H9 (cell line): Measurements from ENCODE around the gene CCDC88C. TPM values are rescaled to one million over a fixed set of nuclear protein-coding genes. Genes with fewer than 3 reads are reported as not detected.

Experiments used
- DNase-seq: peaks from one replicate; pipeline ENCODE4 v3.0.0-alpha.2; 2017
- H2AFZ ChIP-seq: one replicate; pipeline ENCODE4 v1.6.1; 2013; ENCODE audit warnings: mild to moderate bottlenecking, low read length, control low read depth, moderate library complexity
- H2AK5ac ChIP-seq: 2 replicates; pipeline ENCODE4 v1.6.1; 2013; ENCODE audit warnings: low read length, control low read depth, mixed read lengths; ENCODE audit not compliant: insufficient read length
- H2BK120ac ChIP-seq: one replicate; pipeline ENCODE4 v1.6.1; 2013; ENCODE audit warnings: low read depth, mild to moderate bottlenecking, low read length, control low read depth, inconsistent platforms; ENCODE audit not compliant: poor library complexity, severe bottlenecking
- H2BK12ac ChIP-seq: 2 replicates; pipeline ENCODE4 v1.6.1; 2013; ENCODE audit warnings: low read length, control low read depth, mixed read lengths, low read depth; ENCODE audit not compliant: insufficient read length
- H2BK15ac ChIP-seq: 2 replicates; pipeline ENCODE4 v1.6.1; 2013; ENCODE audit warnings: low read depth, low read length, control low read depth
- H2BK20ac ChIP-seq: one replicate; pipeline ENCODE4 v1.6.1; 2013; ENCODE audit warnings: low read depth, mild to moderate bottlenecking, low read length, control low read depth, inconsistent platforms; ENCODE audit not compliant: poor library complexity, severe bottlenecking
- H2BK5ac ChIP-seq: 2 replicates; pipeline ENCODE4 v1.6.1; 2013; ENCODE audit warnings: low read length, control low read depth, mixed read lengths; ENCODE audit not compliant: insufficient read length
- H3K14ac ChIP-seq: 2 replicates; pipeline ENCODE4 v1.6.1; 2013; ENCODE audit warnings: low read length, control low read depth; ENCODE audit not compliant: insufficient read depth
- H3K18ac ChIP-seq: 2 replicates; pipeline ENCODE4 v1.6.1; 2013; ENCODE audit warnings: low read depth, mild to moderate bottlenecking, mixed read lengths, low read length, control low read depth; ENCODE audit not compliant: insufficient read length
- H3K23ac ChIP-seq: 2 replicates; pipeline ENCODE4 v1.6.1; 2013; ENCODE audit warnings: low read length, control low read depth, mixed read lengths, low read depth; ENCODE audit not compliant: insufficient read length
- H3K23me2 ChIP-seq: 2 replicates; pipeline ENCODE4 v1.6.1; 2013; ENCODE audit warnings: low read depth, mild to moderate bottlenecking, mixed read lengths, low read length, control low read depth; ENCODE audit not compliant: insufficient read length, poor library complexity, severe bottlenecking
- H3K27ac ChIP-seq: 2 replicates; pipeline ENCODE4 v1.5.1; 2013; ENCODE audit warnings: low read length, control low read depth, mixed read lengths, low read depth; ENCODE audit not compliant: insufficient read length
- H3K27me3 ChIP-seq: 2 replicates; pipeline ENCODE4 v1.6.1; 2013; ENCODE audit warnings: low read length, control low read depth, inconsistent platforms; ENCODE audit not compliant: insufficient read depth
- H3K4ac ChIP-seq: 2 replicates; pipeline ENCODE4 v1.6.1; 2013; ENCODE audit warnings: low read depth, mild to moderate bottlenecking, control low read depth, inconsistent platforms, low read length, moderate library complexity
- H3K4me1 ChIP-seq: 2 replicates; pipeline ENCODE4 v1.6.1; 2013; ENCODE audit warnings: low read length, control low read depth, inconsistent platforms; ENCODE audit not compliant: insufficient read depth
- H3K4me2 ChIP-seq: 2 replicates; pipeline ENCODE4 v1.6.1; 2013; ENCODE audit warnings: low read length, control low read depth, mixed read lengths; ENCODE audit not compliant: insufficient read length, insufficient read depth
- H3K56ac ChIP-seq: 2 replicates; pipeline ENCODE4 v1.6.1; 2013; ENCODE audit warnings: low read depth, mild to moderate bottlenecking, mixed read lengths, low read length, control low read depth; ENCODE audit not compliant: insufficient read length
- H3K79me1 ChIP-seq: 2 replicates; pipeline ENCODE4 v1.6.1; 2013; ENCODE audit warnings: low read depth, mild to moderate bottlenecking, moderate library complexity, low read length, control low read depth, inconsistent platforms; ENCODE audit not compliant: insufficient read depth, poor library complexity, severe bottlenecking
- H3K79me2 ChIP-seq: 2 replicates; pipeline ENCODE4 v1.6.1; 2013; ENCODE audit warnings: low read length, control low read depth, inconsistent platforms; ENCODE audit not compliant: insufficient read depth
- H3K9ac ChIP-seq: 2 replicates; pipeline ENCODE4 v1.6.1; 2013; ENCODE audit warnings: low read length, control low read depth, mixed read lengths; ENCODE audit not compliant: insufficient read length; ENCODE audit errors: extremely low read depth
- H3K9me3 ChIP-seq: one replicate; pipeline ENCODE4 v1.6.1; 2013; ENCODE audit warnings: low read depth, low read length, inconsistent platforms; ENCODE audit not compliant: control insufficient read depth
- H3T11ph ChIP-seq: one replicate; pipeline ENCODE4 v1.6.1; 2013; ENCODE audit warnings: mild to moderate bottlenecking, low read length, control low read depth, inconsistent platforms
- H4K20me1 ChIP-seq: one replicate; pipeline ENCODE4 v1.6.1; 2013; ENCODE audit not compliant: control insufficient read depth, insufficient read length, insufficient read depth
- H4K5ac ChIP-seq: 2 replicates; pipeline ENCODE4 v1.6.1; 2013; ENCODE audit warnings: low read depth, mild to moderate bottlenecking, mixed read lengths, low read length, control low read depth; ENCODE audit not compliant: insufficient read length
- H4K8ac ChIP-seq: replicated peaks from 2 replicates; pipeline ENCODE4 v1.6.1; 2013; ENCODE audit warnings: low read length, control low read depth, mixed read lengths, low read depth; ENCODE audit not compliant: insufficient read length
- H4K91ac ChIP-seq: 2 replicates; pipeline ENCODE4 v1.6.1; 2013; ENCODE audit warnings: low read depth, mild to moderate bottlenecking, moderate library complexity, mixed read lengths, low read length, control low read depth; ENCODE audit not compliant: insufficient read length
- H3K27ac Mint-ChIP-seq, 3 experiments: 2 replicates in 2 of 3; 3 replicates in 1 of 3; pipeline ENCODE4 v1.8.0; 2020 to 2021; ENCODE audit warnings: mixed read lengths in 3 of 3, mild to moderate bottlenecking in 1 of 3, moderate library complexity in 1 of 3
- H3K27me3 Mint-ChIP-seq: 2 replicates; pipeline ENCODE4 v1.8.0; 2021; ENCODE audit warnings: low read depth, mild to moderate bottlenecking, moderate library complexity, mixed read lengths
- H3K36me3 Mint-ChIP-seq, 3 experiments: 2 replicates in 2 of 3; 3 replicates in 1 of 3; pipeline ENCODE4 v1.8.0; 2020 to 2021; ENCODE audit warnings: low read depth in 3 of 3, mixed read lengths in 3 of 3; ENCODE audit not compliant: insufficient read depth in 1 of 3
- H3K4me1 Mint-ChIP-seq, 2 experiments: 2 replicates each; pipeline ENCODE4 v1.8.0; 2020; ENCODE audit warnings: mixed read lengths in 2 of 2
- H3K4me3 Mint-ChIP-seq, 2 experiments: 2 replicates in 1 of 2; 3 replicates in 1 of 2; pipeline ENCODE4 v1.8.0; 2020 to 2021; ENCODE audit warnings: mild to moderate bottlenecking in 2 of 2, mixed read lengths in 2 of 2, moderate library complexity in 1 of 2
- H3K9me3 Mint-ChIP-seq, 2 experiments: 2 replicates in 1 of 2; 3 replicates in 1 of 2; pipeline ENCODE4 v1.8.0; 2020; ENCODE audit warnings: mild to moderate bottlenecking in 2 of 2, mixed read lengths in 2 of 2, moderate library complexity in 1 of 2
- CTCF ChIP-seq: fragments of 200-600 bp; sonication (generic); conservative IDR thresholded peaks from 3 replicates; pipeline ENCODE4 v1.8.0; 2021; ENCODE audit warnings: antibody characterized with exemption, mild to moderate bottlenecking
- whole genome bisulfite sequencing: extraction: QIAGEN DNeasy Blood & Tissue Kit; methylation state at CpG from one replicate; pipeline ENCODE4 v1.1.7; 2013; ENCODE audit warnings: missing lambda C conversion rate, low lambda C conversion rate, mixed read lengths; ENCODE audit not compliant: insufficient read length; ENCODE audit errors: extremely low coverage; 5-methylcytosine and 5-hydroxymethylcytosine counted together
- total RNA-seq: library from RNA; stranded (reverse); gene quantifications from 2 replicates; pipeline ENCODE4 v1.2.1, GENCODE V29; 2021

CCDC88C gene
- total RNA-seq, 1 experiment from 2014 or later, result 52.4 TPM

- Mint-ChIP-seq H3K4me3 (no peak overlapping the region), H3K36me3 (peaks cover 0 to 10% (median 0%) of the 10 kb centered on the region in 3 experiments; a peak in 3 of 7 replicates), H3K27me3 (no peaks in the 10 kb centered on the region; the same call in none of the 2 replicates), H3K9me3 (no peaks in the 10 kb centered on the region), H3K27ac (no peak overlapping the region), H3K4me1 (peaks cover 12 to 20% of the 10 kb centered on the region in 2 experiments)
- no peaks in the 10 kb centered on the region for H3K79me2 ChIP-seq
- H3K23ac ChIP-seq, result no peak overlapping the region
- no peaks in the 10 kb centered on the region for H3K79me1 ChIP-seq
- H4K8ac ChIP-seq, result no peak overlapping the region
- H4K20me1 ChIP-seq, result no peaks in the 10 kb centered on the region
- no peak overlapping the region for H3K4me2 ChIP-seq
- no peak overlapping the region for H3K14ac ChIP-seq
- TF ChIP-seq CTCF, result no peak
- H2AK5ac ChIP-seq, result no peak overlapping the region
- no peak overlapping the region for H2BK5ac ChIP-seq
- no peak overlapping the region for H3T11ph ChIP-seq
- no peak overlapping the region for H4K91ac ChIP-seq
- no peak overlapping the region for H3K27ac ChIP-seq
- no peaks in the 10 kb centered on the region for H3K9me3 ChIP-seq
- H2BK12ac ChIP-seq, result no peak overlapping the region
- no peak overlapping the region for H3K4ac ChIP-seq
- H3K4me1 ChIP-seq, result peaks cover 2% of the 10 kb centered on the region
- H2AFZ ChIP-seq, result no peak overlapping the region
- H2BK120ac ChIP-seq, result no peak overlapping the region
- no peak overlapping the region for H4K5ac ChIP-seq
- H3K27me3 ChIP-seq, result no peaks in the 10 kb centered on the region
- no peak overlapping the region for H2BK15ac ChIP-seq
- H3K9ac ChIP-seq, result no peak overlapping the region
- H2BK20ac ChIP-seq, result no peak overlapping the region
- H3K18ac ChIP-seq, result no peak overlapping the region
- no peak for DNase-seq
- no CpG with 5 or more reads among the region's 1 CpG for WGBS
- H3K23me2 ChIP-seq, result no peaks in the 10 kb centered on the region
- no peak overlapping the region for H3K56ac ChIP-seq
Observed at GRCh38 chr14:91223028-91223783, 194.4 kb downstream of the CCDC88C start.

Other genes with a start within 250 kb of the CCDC88C start
- 0.07 and 0.33 TPM in 2 replicates for gene GPR68, start 173.1 kb downstream of the CCDC88C start, total RNA-seq
- 147 and 148 TPM in 2 replicates for gene PPP4R3A, start 92.5 kb upstream of the CCDC88C start, total RNA-seq